HEK293T (cell line): ENCODE data around the gene MAGEA11.
"Not testable (repeated sequence)": the region's sequence is repeated elsewhere in the genome, so short reads cannot be mapped to it uniquely, and the experiment has no call there.

Experiments used
- CTCF ChIA-PET: fragments of 350-600 bp; formaldehyde crosslinking; extraction: SDS; loops from one replicate; lab custom pipeline; 2021; ENCODE audit warnings: antibody characterized with exemption, inconsistent platforms; lab: Yijun Ruan, JAX
- POLR2A ChIA-PET: fragments of 350-600 bp; formaldehyde crosslinking; extraction: SDS; loops from one replicate; lab custom pipeline; 2020; ENCODE audit warnings: antibody characterized with exemption, inconsistent platforms; lab: Yijun Ruan, JAX
- DNase-seq: peaks from one replicate; pipeline ENCODE4 v3.0.0; 2012; ENCODE audit warnings: mixed read lengths; ENCODE audit errors: extremely low spot score
- ARNT ChIP-seq: fragments of 450-650 bp; IDR thresholded peaks from 2 replicates; pipeline ENCODE4 v1.6.1; 2017; ENCODE audit warnings: mild to moderate bottlenecking
- BHLHE40 ChIP-seq: fragments of 450-650 bp; IDR thresholded peaks from 2 replicates; pipeline ENCODE4 v1.6.1; 2016; ENCODE audit warnings: mild to moderate bottlenecking, moderate library complexity, borderline replicate concordance
- CTBP1 ChIP-seq: fragments of 450-650 bp; IDR thresholded peaks from 2 replicates; pipeline ENCODE4 v1.6.1; 2016; ENCODE audit warnings: borderline replicate concordance
- ELF4 ChIP-seq: fragments of 450-650 bp; IDR thresholded peaks from 2 replicates; pipeline ENCODE4 v1.6.1; 2017; ENCODE audit warnings: antibody characterized with exemption
- FOXA1 ChIP-seq: fragments of 450-650 bp; IDR thresholded peaks from 2 replicates; pipeline ENCODE4 v1.6.1; 2016; ENCODE audit warnings: mild to moderate bottlenecking
- FOXK2 ChIP-seq: fragments of 450-650 bp; IDR thresholded peaks from 2 replicates; pipeline ENCODE4 v1.6.1; 2016; ENCODE audit warnings: mild to moderate bottlenecking
- FOXM1 ChIP-seq: fragments of 450-650 bp; IDR thresholded peaks from 2 replicates; pipeline ENCODE4 v1.6.1; 2017; ENCODE audit warnings: mild to moderate bottlenecking, borderline replicate concordance
- HDGF ChIP-seq: fragments of 450-650 bp; IDR thresholded peaks from 2 replicates; pipeline ENCODE4 v1.6.1; 2017; ENCODE audit warnings: antibody characterized with exemption, borderline replicate concordance
- L3MBTL2 ChIP-seq: fragments of 450-650 bp; conservative IDR thresholded peaks from 2 replicates; pipeline ENCODE4 v1.6.1; 2016; ENCODE audit warnings: mild to moderate bottlenecking
- LEF1 ChIP-seq: fragments of 450-650 bp; IDR thresholded peaks from 2 replicates; pipeline ENCODE4 v1.6.1; 2017; ENCODE audit warnings: mild to moderate bottlenecking, borderline replicate concordance
- NFRKB ChIP-seq: fragments of 450-650 bp; IDR thresholded peaks from 2 replicates; pipeline ENCODE4 v1.6.1; 2016; ENCODE audit warnings: mild to moderate bottlenecking, moderate library complexity
- PKNOX1 ChIP-seq: fragments of 450-650 bp; IDR thresholded peaks from 2 replicates; pipeline ENCODE4 v1.6.1; 2016
- SP1 ChIP-seq: fragments of 450-650 bp; IDR thresholded peaks from 2 replicates; pipeline ENCODE4 v1.6.1; 2017
- SUZ12 ChIP-seq: fragments of 450-650 bp; IDR thresholded peaks from 2 replicates; pipeline ENCODE4 v1.6.1; 2016; ENCODE audit warnings: mild to moderate bottlenecking
- TARDBP ChIP-seq: fragments of 450-650 bp; IDR thresholded peaks from 2 replicates; pipeline ENCODE4 v1.6.1; 2016
- ZNF384 ChIP-seq: fragments of 450-650 bp; IDR thresholded peaks from 2 replicates; pipeline ENCODE4 v1.6.1; 2016

The MAGEA11 gene

GRCh38 chrX:149687991-149688390 is 23.9 kb upstream of the MAGEA11 start:
- no peak for DNase-seq

GRCh38 chrX:149688552-149688951 is 23.3 kb upstream of the MAGEA11 start:
- no peak for TF ChIP-seq ELF4
- TF ChIP-seq CTBP1: no peak
- TF ChIP-seq LEF1: no peak
- TF ChIP-seq SUZ12: no peak
- TF ChIP-seq FOXK2: no peak
- no peak for TF ChIP-seq L3MBTL2
- no peak for TF ChIP-seq ARNT
- no peak for TF ChIP-seq FOXA1
- no peak for TF ChIP-seq SP1
- ChIA-PET POLR2A (no interaction called here), CTCF (no interaction called here)
- DNase-seq: no peak

More at GRCh38 chrX:149687991-149688390, 23.9 kb upstream of the MAGEA11 start:
- POLR2A ChIA-PET: no interaction called here
- no peak for TF ChIP-seq FOXM1
- CTCF ChIA-PET: no interaction called here

- CTCF ChIA-PET: no interaction called here
- POLR2A ChIA-PET: no interaction called here
- DNase-seq: no peak
- TF ChIP-seq ELF4: no peak
- TF ChIP-seq SUZ12: no peak
- no peak for TF ChIP-seq ZNF384
- TF ChIP-seq L3MBTL2: no peak
- no peak for TF ChIP-seq BHLHE40
- no peak for TF ChIP-seq FOXA1
- TF ChIP-seq PKNOX1: no peak
- no peak for TF ChIP-seq CTBP1
- TF ChIP-seq HDGF: no peak
- TF ChIP-seq ARNT: no peak
- no peak for TF ChIP-seq FOXK2
- TF ChIP-seq SP1: no peak
- TF ChIP-seq LEF1: no peak
- TF ChIP-seq TARDBP: no peak
- no peak for TF ChIP-seq NFRKB
- no peak for TF ChIP-seq FOXM1
Observed at GRCh38 chrX:149691794-149692193, 20.1 kb upstream of the MAGEA11 start.

GRCh38 chrX:149692686-149693272 is 19.1 kb upstream of the MAGEA11 start:
- DNase-seq, POLR2A ChIA-PET, CTCF ChIA-PET: not testable (repeated sequence)

GRCh38 chrX:149699761-149700160 is 12.1 kb upstream of the MAGEA11 start:
- POLR2A ChIA-PET: no interaction called here
- CTCF ChIA-PET: no interaction called here
- TF ChIP-seq FOXK2 (no peak), LEF1 (no peak), FOXM1 (no peak), SP1 (no peak), L3MBTL2 (no peak)
- no peak for DNase-seq

GRCh38 chrX:149704664-149705063 is 7.2 kb upstream of the MAGEA11 start:
- no peak for DNase-seq
- no peak for TF ChIP-seq FOXM1
- TF ChIP-seq HDGF: no peak
- ChIA-PET CTCF (no interaction called here), POLR2A (no interaction called here)

- POLR2A ChIA-PET: no interaction called here
- no peak for DNase-seq
- TF ChIP-seq SP1 (no peak), PKNOX1 (no peak), BHLHE40 (no peak), SUZ12 (no peak), L3MBTL2 (no peak), ZNF384 (no peak), CTBP1 (no peak), ELF4 (no peak), FOXM1 (no peak), TARDBP (no peak), FOXA1 (no peak), LEF1 (no peak)
- CTCF ChIA-PET: no interaction called here
Observed at GRCh38 chrX:149707147-149707901, 4.5 kb upstream of the MAGEA11 start.

GRCh38 chrX:149712831-149713230 is 971 bp downstream of the MAGEA11 start:
- DNase-seq: no peak
- ChIA-PET POLR2A (no interaction called here), CTCF (no interaction called here)
- no peak for TF ChIP-seq TARDBP
- no peak for TF ChIP-seq LEF1
- no peak for TF ChIP-seq FOXK2
- TF ChIP-seq L3MBTL2: no peak
